Activated naive CD4-positive, alpha-beta T cell treated with anti-CD3 and anti-CD28 coated beads, Interleukin-2, amount 10 ng/mL, durations not matched to agents 7 days and 5 days (primary cell): ENCODE measurements around the gene EIF1.
A peak's percentile ranks its signal among the peaks of the same experiment; 100 is the strongest.
"Not testable (repeated sequence)": the region's sequence is repeated elsewhere in the genome, so short reads cannot be mapped to it uniquely, and the experiment has no call there.

Source experiments
- CTCF ChIA-PET: fragments of 350-600 bp; sonication (Branson Sonifier 250); formaldehyde crosslinking; loops from one replicate; lab custom pipeline; 2021; ENCODE audit warnings: antibody characterized with exemption; lab: Charles Lee
- DNase-seq: peaks from one replicate; pipeline ENCODE4 v3.0.0-alpha.2; 2020
- H3K27ac Mint-ChIP-seq: one replicate; pipeline ENCODE4 v1.8.0; 2021; ENCODE audit warnings: mild to moderate bottlenecking, moderate library complexity, mixed read lengths
- H3K27me3 Mint-ChIP-seq: one replicate; pipeline ENCODE4 v1.8.0; 2021; ENCODE audit warnings: mild to moderate bottlenecking, mixed read lengths
- H3K36me3 Mint-ChIP-seq: one replicate; pipeline ENCODE4 v1.8.0; 2021; ENCODE audit warnings: mixed read lengths
- H3K4me1 Mint-ChIP-seq: one replicate; pipeline ENCODE4 v1.8.0; 2021; ENCODE audit warnings: mixed read lengths
- H3K4me3 Mint-ChIP-seq: one replicate; pipeline ENCODE4 v1.8.0; 2021; ENCODE audit warnings: mild to moderate bottlenecking, moderate library complexity, mixed read lengths
- H3K9me3 Mint-ChIP-seq: one replicate; pipeline ENCODE4 v1.8.0; 2021; ENCODE audit warnings: mixed read lengths

Gene EIF1

DNA sequence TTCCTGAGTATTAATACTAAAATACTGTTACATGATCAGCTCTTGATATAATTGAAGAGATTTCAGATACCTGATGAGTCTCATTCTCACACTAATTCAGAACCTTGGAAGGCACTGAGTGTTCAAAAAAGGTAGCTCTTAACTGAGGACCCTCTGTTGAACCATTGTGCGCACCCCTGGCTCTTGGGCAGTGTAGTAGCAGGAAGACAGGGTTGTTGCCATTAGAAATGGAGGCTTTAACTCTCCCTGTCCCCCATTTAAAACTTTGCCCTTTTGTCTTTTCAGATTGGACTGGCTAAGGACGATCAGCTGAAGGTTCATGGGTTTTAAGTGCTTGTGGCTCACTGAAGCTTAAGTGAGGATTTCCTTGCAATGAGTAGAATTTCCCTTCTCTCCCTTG, 1.8 kb downstream of the EIF1 start:
- Mint-ChIP-seq H3K4me1 (peaks cover 42% of the 10 kb centered on the region), H3K27ac (peak overlapping the region; percentile 100), H3K4me3 (peak overlapping the region; percentile 96), H3K36me3 (peaks cover 50% of the 10 kb centered on the region), H3K27me3 (peaks cover 9% of the 10 kb centered on the region), H3K9me3 (no peaks in the 10 kb centered on the region)
- CTCF ChIA-PET, result interaction anchor here (2.5 to 6.5 kb wide), 4 partner anchors 11 to 27 kb away, joined by 16 to 72 read pairs (median 40); no protein-coding TSS in a partner anchor
- no peak for DNase-seq

DNA sequence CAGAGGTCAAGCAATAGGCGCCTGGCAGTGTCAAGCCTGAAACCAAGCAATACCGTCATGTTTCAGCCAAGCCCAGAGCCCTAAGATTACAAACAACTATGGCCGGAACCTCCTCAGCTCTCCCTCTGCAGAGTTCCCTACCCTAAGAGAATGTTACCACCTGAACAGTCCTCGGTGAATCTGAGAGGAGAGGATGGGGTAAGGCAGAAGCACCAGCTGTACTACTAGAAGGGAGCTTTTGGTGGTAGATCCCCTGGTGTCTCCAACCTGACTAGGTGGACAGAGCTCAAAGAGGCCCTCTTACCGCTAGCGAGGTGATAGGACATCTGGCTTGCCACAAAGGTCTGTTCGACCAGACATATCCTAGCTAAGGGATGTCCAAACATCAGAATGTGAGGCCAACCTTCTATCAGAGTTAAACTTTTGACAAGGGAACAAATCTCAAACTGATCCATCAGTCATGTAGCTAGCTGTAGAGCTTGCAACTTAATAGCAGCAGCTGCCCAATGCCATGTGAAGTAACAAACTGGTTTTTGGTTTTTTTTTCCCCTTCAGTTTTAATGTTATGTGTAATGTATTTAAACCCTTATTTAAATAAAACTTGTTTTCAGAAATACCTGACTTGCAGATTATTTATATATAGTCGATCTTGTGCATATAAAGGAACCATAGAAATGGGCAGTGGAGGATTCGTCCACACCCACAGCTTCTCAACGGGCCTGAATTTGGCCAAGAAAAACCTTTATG, 2.5 kb downstream of the EIF1 start:
- peaks cover 9% of the 10 kb centered on the region for H3K27me3 Mint-ChIP-seq
- peak overlapping the region; percentile 96 for H3K4me3 Mint-ChIP-seq
- no peaks in the 10 kb centered on the region for H3K9me3 Mint-ChIP-seq
- H3K4me1 Mint-ChIP-seq, result peaks cover 47% of the 10 kb centered on the region
- no peak for DNase-seq
- H3K27ac Mint-ChIP-seq, result peak overlapping the region; percentile 62
- CTCF ChIA-PET, result interaction anchor here (4.4 to 6.5 kb wide), 3 partner anchors 11 to 28 kb away, joined by 28 to 72 read pairs (median 52); no protein-coding TSS in a partner anchor
- peaks cover 53% of the 10 kb centered on the region for H3K36me3 Mint-ChIP-seq

DNA sequence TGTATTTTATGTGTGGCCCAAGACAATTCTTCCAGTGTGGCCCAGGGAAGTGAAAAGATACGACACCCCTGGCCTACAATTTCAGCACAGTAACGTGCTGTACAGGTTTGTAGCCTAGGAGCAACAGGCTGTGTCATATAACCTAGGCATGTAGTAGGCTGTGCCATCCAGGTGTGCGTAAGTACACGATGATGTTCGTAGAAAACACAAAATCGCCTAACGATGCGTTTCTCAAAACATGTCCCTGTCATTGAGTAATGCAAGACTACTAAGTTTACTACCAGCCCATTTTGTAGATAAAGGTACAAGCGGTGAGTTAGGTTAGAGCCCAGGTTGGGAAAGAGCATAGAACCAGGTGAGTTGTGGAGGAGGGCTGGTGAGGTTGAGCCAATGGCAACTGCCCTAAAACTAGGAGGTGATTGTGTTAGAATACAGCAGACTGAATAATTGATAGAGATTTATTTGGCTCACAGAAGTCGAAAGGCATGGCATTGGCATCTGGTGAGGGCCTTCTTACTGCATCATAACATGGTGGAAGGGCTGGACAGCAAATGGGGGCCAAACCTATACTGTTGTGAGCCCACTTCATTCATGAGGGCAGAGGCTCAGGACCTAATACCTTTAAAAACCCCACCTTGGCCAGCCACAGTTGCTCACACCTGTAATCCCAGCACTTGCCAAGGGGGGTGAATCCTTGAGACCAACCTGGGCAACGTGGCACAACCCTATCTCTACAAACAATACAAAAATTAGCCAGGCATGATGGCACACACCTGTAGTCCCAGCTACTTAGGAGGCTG, 4.2 kb downstream of the EIF1 start:
- H3K27ac Mint-ChIP-seq, result peak overlapping the region; percentile 2
- H3K27me3 Mint-ChIP-seq, result peaks cover 9% of the 10 kb centered on the region
- H3K4me1 Mint-ChIP-seq, result peaks cover 44% of the 10 kb centered on the region
- no peak overlapping the region for H3K4me3 Mint-ChIP-seq
- no peak for DNase-seq
- H3K36me3 Mint-ChIP-seq, result peaks cover 51% of the 10 kb centered on the region
- H3K9me3 Mint-ChIP-seq, result no peaks in the 10 kb centered on the region
- CTCF ChIA-PET, result interaction anchor here (0.6 to 6.5 kb wide), 6 partner anchors 13 to 777 kb away, joined by 3 to 72 read pairs (median 4); no protein-coding TSS in a partner anchor

DNA sequence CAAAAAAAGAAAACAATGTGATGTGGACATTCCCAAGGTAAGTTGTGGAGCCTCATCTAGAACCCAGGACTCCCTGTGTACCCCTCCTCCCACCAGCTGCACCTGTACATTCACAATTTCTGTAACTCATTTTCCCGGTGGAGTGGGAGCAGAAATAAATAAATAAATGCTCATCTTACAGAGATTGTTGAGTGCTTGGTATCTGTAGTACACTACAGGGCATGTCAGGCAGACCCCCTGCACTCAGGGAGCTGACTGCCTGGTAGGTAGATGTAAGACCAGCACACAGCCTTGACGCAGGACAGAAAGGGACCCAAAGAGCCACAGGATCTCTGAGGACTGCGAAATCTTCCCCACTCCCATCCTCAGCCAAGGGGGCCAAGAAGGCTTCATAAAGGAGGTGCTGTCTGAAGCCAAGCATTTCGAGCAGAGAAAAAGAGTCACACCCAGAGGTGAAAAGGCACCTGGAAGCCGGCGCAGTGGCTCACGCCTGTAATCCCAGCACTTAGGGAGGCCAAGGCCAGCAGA, 6.5 kb downstream of the EIF1 start:
- CTCF ChIA-PET, result interaction anchor here (0.6 to 2.1 kb wide), 16 partner anchors 10 to 179 kb away, joined by 3 to 19 read pairs (median 5); no protein-coding TSS in a partner anchor
- no peak overlapping the region for H3K4me3 Mint-ChIP-seq
- peaks cover 38% of the 10 kb centered on the region for H3K4me1 Mint-ChIP-seq
- H3K36me3 Mint-ChIP-seq, result peaks cover 41% of the 10 kb centered on the region
- no peaks in the 10 kb centered on the region for H3K9me3 Mint-ChIP-seq
- no peak for DNase-seq
- peaks cover 4% of the 10 kb centered on the region for H3K27me3 Mint-ChIP-seq
- H3K27ac Mint-ChIP-seq, result no peak overlapping the region

DNA sequence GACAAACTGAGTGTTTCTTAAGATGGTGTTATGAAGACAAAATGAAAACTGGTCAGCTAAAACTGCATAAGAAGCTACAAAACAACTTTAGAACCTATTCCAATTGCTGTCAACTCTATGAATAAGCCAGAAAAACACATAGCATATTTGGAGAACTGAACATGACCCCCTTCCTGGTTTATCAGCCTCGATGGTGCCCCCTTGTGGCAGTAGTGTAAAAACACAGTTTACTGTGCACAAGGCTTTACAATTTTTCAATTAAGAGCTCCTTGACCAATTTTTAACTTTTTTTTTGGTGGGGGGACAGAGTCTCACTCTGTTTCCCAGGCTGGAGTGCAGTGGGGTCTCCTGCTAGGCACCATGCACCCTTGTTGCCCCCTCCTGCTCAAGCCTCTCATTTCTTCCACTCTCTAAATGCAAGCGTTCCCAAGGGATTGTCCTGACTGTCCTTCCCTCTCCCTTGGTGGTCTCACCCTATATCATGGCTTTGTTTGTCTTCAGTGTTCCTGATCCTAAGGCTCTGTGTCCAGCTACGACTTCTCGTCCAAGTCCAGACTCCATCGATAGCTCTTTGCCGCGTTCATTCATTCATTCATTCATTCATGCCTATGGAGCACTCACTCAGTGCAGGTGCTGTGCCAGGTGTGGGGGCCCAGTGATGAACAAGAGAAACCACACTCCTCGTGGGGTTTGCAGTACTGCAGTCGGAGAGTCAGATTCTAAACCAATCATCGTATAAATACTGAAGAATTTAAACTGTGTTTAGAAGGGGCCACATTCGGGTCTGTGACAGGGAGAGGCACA, 7.5 kb downstream of the EIF1 start:
- CTCF ChIA-PET, result interaction anchor here (0.6 to 2.1 kb wide), 19 partner anchors 9 to 178 kb away, joined by 3 to 19 read pairs (median 4); partner anchors contain the start of gene HAP1
- peaks cover 4% of the 10 kb centered on the region for H3K27me3 Mint-ChIP-seq
- peak; percentile 86 for DNase-seq
- H3K4me3 Mint-ChIP-seq, result no peak overlapping the region
- H3K27ac Mint-ChIP-seq, result peak overlapping the region; percentile 81
- H3K4me1 Mint-ChIP-seq, result peaks cover 29% of the 10 kb centered on the region
- peaks cover 32% of the 10 kb centered on the region for H3K36me3 Mint-ChIP-seq
- no peaks in the 10 kb centered on the region for H3K9me3 Mint-ChIP-seq

DNA sequence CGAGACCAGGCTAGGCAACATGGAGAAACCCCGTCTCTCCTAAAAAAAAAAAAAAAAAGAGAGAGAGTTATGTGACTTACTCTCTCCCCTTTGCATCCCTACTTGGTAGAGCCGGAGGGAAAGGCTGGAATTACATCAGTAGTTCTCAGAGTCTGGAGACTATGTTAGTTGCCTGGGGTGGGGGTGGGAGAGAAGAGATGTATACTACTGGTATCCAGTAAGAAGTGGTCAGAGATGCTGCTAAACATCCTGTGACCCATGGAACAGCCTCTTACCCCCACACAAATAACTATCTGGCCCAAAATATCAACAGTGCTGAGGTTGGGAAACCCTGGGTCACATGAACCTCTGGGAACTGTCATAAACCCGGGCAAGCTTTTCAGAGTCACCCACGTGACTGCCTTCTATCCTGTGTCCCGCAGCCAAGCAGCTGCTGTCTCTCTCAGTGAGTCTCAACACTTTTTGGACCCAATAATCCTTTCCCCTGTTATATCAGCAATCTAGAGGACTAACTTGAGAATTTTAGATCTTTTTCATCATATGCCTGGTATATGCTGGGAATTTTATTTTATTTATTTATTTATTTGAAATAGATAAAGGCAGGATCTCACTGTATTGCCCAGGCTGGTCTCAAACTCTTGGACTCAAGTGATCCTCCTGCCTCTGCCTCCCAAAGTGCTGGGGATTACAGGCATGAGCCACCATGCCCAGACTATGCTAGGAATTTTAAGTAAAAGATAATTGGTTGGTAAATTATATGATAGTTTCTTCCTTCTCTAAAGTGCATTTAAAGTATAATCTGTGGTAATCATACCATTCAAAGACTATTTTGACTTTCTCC, 8.7 kb downstream of the EIF1 start:
- CTCF ChIA-PET, result no interaction called here
- Mint-ChIP-seq H3K9me3 (no peaks in the 10 kb centered on the region), H3K27ac (no peak overlapping the region), H3K4me1 (peaks cover 19% of the 10 kb centered on the region), H3K36me3 (peaks cover 21% of the 10 kb centered on the region), H3K27me3 (peaks cover 9% of the 10 kb centered on the region), H3K4me3 (no peak overlapping the region)
- no peak for DNase-seq

DNA sequence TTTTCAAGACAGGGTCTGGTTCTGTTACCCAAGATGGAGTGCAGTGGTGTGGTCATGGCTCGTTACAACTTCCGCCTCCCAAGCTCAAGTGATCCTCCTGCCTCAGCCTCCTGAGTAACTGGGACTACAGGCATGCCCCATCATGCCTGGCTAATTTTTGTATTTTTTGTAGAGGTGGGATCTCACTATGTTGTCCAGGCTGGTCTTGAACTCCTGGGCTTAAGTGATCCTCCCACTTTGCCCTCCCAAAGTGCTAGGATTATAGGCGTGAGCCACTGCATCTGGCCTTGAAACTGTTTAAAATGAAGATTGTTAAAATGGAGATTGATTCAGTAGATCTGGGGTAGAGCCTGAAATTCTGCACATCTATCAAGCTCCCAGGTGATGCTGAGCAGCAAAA, 12.2 kb downstream of the EIF1 start:
- H3K36me3 Mint-ChIP-seq, H3K4me3 Mint-ChIP-seq, H3K27ac Mint-ChIP-seq: not testable (repeated sequence)

DNA sequence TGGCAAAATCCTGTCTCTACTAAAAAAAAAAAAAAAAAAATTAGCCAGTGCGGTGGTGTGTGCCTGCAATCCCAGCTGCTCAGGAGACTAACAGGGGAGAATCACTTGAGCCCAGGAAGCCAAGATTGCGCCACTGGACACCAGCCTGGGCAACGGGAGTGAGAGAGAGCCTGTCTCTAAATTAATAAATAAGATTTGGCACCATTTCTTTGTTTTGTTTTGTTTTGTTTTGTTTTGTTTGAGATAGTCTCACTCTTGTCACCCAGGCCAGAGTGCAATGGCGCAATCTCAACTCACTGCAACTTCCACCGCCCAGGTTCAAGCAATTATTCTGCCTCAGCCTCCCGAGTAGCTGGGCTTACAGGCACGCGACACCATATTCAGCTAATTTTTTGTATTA, 14.0 kb downstream of the EIF1 start:
- CTCF ChIA-PET, result interaction anchor here (1.3 kb wide), 1 partner anchor 87 kb away, joined by 3 read pairs; no protein-coding TSS in a partner anchor
- no peak overlapping the region for H3K4me3 Mint-ChIP-seq
- H3K9me3 Mint-ChIP-seq, result no peaks in the 10 kb centered on the region
- DNase-seq, result no peak
- peaks cover 22% of the 10 kb centered on the region for H3K27me3 Mint-ChIP-seq
- no peak overlapping the region for H3K27ac Mint-ChIP-seq
- no peaks in the 10 kb centered on the region for H3K4me1 Mint-ChIP-seq
- no peaks in the 10 kb centered on the region for H3K36me3 Mint-ChIP-seq

More for the DNA sequence above, 12.2 kb downstream of the EIF1 start:
- DNase-seq, H3K9me3 Mint-ChIP-seq, H3K4me1 Mint-ChIP-seq: not testable (repeated sequence)
- H3K27me3 Mint-ChIP-seq, result peaks cover 17% of the 10 kb centered on the region
- CTCF ChIA-PET, result interaction anchor here (0.6 kb wide), 1 partner anchor 20 kb away, joined by 3 read pairs; no protein-coding TSS in a partner anchor

DNA sequence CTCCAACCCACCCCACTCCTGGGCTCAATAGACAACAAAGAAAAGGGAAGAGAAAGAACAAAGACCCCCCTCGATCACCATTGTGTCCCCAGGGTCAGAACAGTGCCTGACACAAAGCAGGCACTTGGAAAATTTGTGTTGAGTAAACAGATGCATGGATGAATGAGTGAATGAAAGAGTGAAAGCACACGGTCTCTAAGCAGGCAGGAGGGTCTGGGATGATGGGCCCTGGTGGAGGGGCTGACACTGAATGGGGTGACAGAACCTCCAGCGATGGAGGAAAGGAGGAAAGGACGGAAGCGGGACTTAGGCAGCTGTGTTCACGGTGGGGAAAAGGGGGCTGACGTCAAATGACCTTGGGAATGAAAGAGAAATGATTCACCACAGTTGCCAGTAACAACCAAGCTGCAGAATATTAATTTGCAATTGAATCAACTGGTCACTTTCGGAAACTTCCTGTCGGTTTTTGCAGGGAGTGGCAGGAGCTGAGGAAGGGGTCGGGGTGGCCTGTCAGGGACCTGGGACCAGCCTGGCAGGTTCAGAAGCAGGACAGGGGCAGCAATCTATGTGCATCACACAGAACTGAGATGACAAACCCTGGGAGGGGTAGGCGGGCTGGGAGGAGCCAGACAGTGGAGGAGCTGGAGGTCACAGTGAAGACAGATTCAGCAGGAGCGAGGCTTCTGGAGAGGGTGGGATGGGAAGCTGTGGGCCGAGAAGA, 16.7 kb downstream of the EIF1 start:
- Mint-ChIP-seq H3K4me1 (no peaks in the 10 kb centered on the region), H3K36me3 (no peaks in the 10 kb centered on the region), H3K27me3 (peaks cover 38% of the 10 kb centered on the region), H3K27ac (no peak overlapping the region), H3K4me3 (no peak overlapping the region), H3K9me3 (no peaks in the 10 kb centered on the region)
- CTCF ChIA-PET, result interaction anchor here (2.1 kb wide), 1 partner anchor 9 kb away, joined by 8 read pairs; no protein-coding TSS in a partner anchor
- no peak for DNase-seq

DNA sequence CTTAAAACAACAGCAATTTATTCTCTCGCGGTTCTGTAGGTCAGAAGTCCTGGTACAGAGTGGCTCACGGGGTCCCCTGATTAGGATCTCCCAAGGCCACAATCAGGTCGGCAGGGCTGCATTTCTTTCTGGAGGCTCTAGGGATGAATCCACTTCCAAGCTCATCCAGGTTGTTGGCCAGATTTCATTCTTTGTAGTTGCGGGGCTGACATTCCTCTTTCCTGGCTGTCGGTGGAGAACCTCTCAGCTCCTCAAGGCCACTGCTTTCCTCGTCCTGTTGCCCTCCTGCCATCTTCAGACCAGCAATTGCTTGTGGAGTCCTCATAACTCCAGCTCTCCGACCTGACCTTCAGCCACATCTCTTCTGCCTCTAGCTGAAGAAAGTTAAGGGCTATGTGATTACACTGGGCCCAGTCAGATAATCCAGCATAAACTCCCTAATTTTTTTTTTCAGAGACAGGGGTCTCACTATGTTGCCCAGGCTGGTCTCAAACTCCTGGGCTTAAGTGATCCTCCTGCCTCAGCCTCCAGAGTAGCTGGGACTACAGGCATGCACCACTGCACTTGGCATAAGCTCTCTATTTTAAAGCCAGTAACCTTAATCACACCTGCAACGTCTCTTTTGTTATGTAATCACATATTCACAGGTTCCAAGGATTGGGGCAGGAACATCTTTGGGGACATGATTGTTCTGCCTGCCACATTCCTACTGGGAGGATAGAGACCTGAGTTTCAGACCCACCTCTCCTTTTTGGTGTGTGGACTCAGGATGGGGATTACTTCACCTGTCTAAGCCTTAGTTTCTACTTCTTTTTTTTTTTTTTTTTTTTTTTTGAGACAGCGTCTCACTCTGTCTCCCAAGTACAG, 19.4 kb downstream of the EIF1 start:
- Mint-ChIP-seq H3K27ac (no peak overlapping the region), H3K36me3 (no peaks in the 10 kb centered on the region), H3K4me3 (no peak overlapping the region), H3K27me3 (peaks cover 57% of the 10 kb centered on the region), H3K9me3 (no peaks in the 10 kb centered on the region), H3K4me1 (no peaks in the 10 kb centered on the region)
- DNase-seq, result no peak
- CTCF ChIA-PET, result interaction anchor here (0.6 to 3.3 kb wide), 2 partner anchors 12 to 15 kb away, joined by 3 to 13 read pairs; no protein-coding TSS in a partner anchor

DNA sequence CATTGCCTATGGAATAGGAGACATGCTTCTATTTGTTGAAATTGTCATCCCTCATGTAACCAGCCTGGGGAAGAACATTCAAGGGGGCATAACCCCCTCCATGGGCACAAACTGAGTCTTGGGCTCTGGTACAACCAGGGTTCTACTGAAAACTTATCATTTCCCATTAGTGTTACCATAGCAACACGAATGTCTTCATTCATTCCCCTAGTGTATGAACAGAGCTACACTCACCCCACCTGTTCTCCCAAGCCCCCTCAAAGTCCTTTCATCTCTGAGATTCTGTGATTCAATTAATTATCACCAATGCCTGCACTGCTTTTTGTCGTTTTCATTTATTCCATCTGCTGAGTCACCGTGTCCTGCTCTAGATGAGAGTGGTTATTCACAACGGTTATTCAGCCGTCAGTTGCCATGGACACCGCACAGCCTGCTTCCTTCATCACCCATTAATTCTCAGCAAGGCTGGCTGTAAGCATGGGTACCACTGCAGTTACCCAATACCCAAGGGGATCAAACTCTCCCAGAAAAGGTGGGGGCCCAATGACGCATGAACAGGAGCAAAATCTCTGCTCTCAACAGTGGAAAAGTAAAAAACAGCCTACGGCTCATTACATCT, 21.9 kb downstream of the EIF1 start:
- Mint-ChIP-seq H3K27me3 (peaks cover 61% of the 10 kb centered on the region), H3K4me1 (no peaks in the 10 kb centered on the region), H3K36me3 (no peaks in the 10 kb centered on the region), H3K27ac (no peak overlapping the region), H3K4me3 (no peak overlapping the region), H3K9me3 (no peaks in the 10 kb centered on the region)
- DNase-seq, result no peak
- CTCF ChIA-PET, result interaction anchor here (1.4 kb wide), 1 partner anchor 15 kb away, joined by 11 read pairs; no protein-coding TSS in a partner anchor
